Neural progenitor cell (in vitro differentiated cells): Measurements from ENCODE around the gene DIS3L2. TPM values are rescaled to one million over a fixed set of nuclear protein-coding genes. Genes with fewer than 3 reads are reported as not detected.
A peak's percentile ranks its signal among the peaks of the same experiment; 100 is the strongest.

Experiments used
- DNase-seq: peaks from one replicate; pipeline ENCODE4 v3.0.0-alpha.2; 2016; ENCODE audit warnings: low spot score
- H2AFZ ChIP-seq: fragments of 200-600 bp; sonication (generic); replicated peaks from 2 replicates; pipeline ENCODE4 v1.6.1; 2016; ENCODE audit warnings: antibody characterized with exemption
- H3F3A ChIP-seq: fragments of 200-600 bp; sonication (generic); 2 replicates; pipeline ENCODE4 v1.6.1; 2016; ENCODE audit warnings: antibody characterized with exemption, low read depth
- H3K27ac ChIP-seq: fragments of 200-600 bp; sonication (generic); 2 replicates; pipeline ENCODE4 v1.5.1; 2016; ENCODE audit warnings: mild to moderate bottlenecking
- H3K27me3 ChIP-seq: fragments of 200-600 bp; sonication (generic); 2 replicates; pipeline ENCODE4 v1.6.1; 2016; ENCODE audit warnings: mild to moderate bottlenecking, moderate library complexity
- H3K36me3 ChIP-seq: fragments of 200-600 bp; sonication (generic); 2 replicates; pipeline ENCODE4 v1.5.1; 2016
- H3K4me1 ChIP-seq: fragments of 200-600 bp; sonication (generic); 2 replicates; pipeline ENCODE4 v1.6.1; 2016; ENCODE audit warnings: mixed run types
- H3K4me2 ChIP-seq: fragments of 200-600 bp; sonication (generic); 2 replicates; pipeline ENCODE4 v1.6.1; 2016
- H3K4me3 ChIP-seq: fragments of 200-600 bp; sonication (generic); 2 replicates; pipeline ENCODE4 v1.5.1; 2016
- H3K79me2 ChIP-seq: fragments of 200-600 bp; sonication (generic); 2 replicates; pipeline ENCODE4 v1.6.1; 2016; ENCODE audit warnings: low read depth
- H3K9ac ChIP-seq: fragments of 200-600 bp; sonication (generic); 2 replicates; pipeline ENCODE4 v1.6.1; 2016
- H3K9me3 ChIP-seq: fragments of 200-600 bp; sonication (generic); 2 replicates; pipeline ENCODE4 v1.5.1; 2016; ENCODE audit warnings: low read depth
- H4K20me1 ChIP-seq: fragments of 200-600 bp; sonication (generic); 2 replicates; pipeline ENCODE4 v1.6.1; 2016; ENCODE audit warnings: low read depth
- H3K27ac Mint-ChIP-seq: 3 replicates; pipeline ENCODE4 v1.8.0; 2021; ENCODE audit warnings: mixed read lengths
- H3K27me3 Mint-ChIP-seq: 2 replicates; pipeline ENCODE4 v1.8.0; 2022; ENCODE audit warnings: low read depth, mild to moderate bottlenecking, inconsistent platforms, moderate library complexity, mixed read lengths; ENCODE audit not compliant: insufficient read depth
- H3K36me3 Mint-ChIP-seq: 3 replicates; pipeline ENCODE4 v1.8.0; 2021; ENCODE audit warnings: mixed read lengths
- H3K4me1 Mint-ChIP-seq: 3 replicates; pipeline ENCODE4 v1.8.0; 2021; ENCODE audit warnings: mixed read lengths
- H3K4me3 Mint-ChIP-seq: 3 replicates; pipeline ENCODE4 v1.8.0; 2021; ENCODE audit warnings: mild to moderate bottlenecking, moderate library complexity, mixed read lengths
- H3K9me3 Mint-ChIP-seq: 3 replicates; pipeline ENCODE4 v1.8.0; 2020; ENCODE audit warnings: mixed read lengths
- EZH2 ChIP-seq: fragments of 200-600 bp; sonication (generic); IDR thresholded peaks from 2 replicates; pipeline ENCODE4 v1.6.1; 2017; ENCODE audit warnings: antibody characterized with exemption, mild to moderate bottlenecking, moderate library complexity
- EZH2phosphoT487 ChIP-seq: fragments of 200-600 bp; sonication (generic); IDR thresholded peaks from 2 replicates; pipeline ENCODE4 v1.6.1; 2017; ENCODE audit warnings: antibody characterized with exemption
- total RNA-seq: library from RNA; depleted of rRNA; stranded (reverse); fragments of >200 nt; gene quantifications from 2 replicates; pipeline ENCODE4 v1.2.3, GENCODE V29; 2015; ENCODE audit warnings: low replicate concordance
- TF ChIP-seq, protein P1 (sequence below): fragments of 200-600 bp; sonication (generic); IDR thresholded peaks from 2 replicates; pipeline ENCODE4 v1.5.1; 2017; ENCODE audit warnings: antibody characterized with exemption, mild to moderate bottlenecking

The DIS3L2 gene
- total RNA-seq, 1 donor from 2014 or later, result 23.2 TPM

- no peaks in the 10 kb centered on the region for H3K27me3 ChIP-seq
- H3K4me3 Mint-ChIP-seq, result no peak overlapping the region
- H3K36me3 ChIP-seq, result no peaks in the 10 kb centered on the region
- H3K4me2 ChIP-seq, result no peak overlapping the region
- no peaks in the 10 kb centered on the region for H3K9me3 ChIP-seq
- no peaks in the 10 kb centered on the region for H3K9me3 Mint-ChIP-seq
- no peak overlapping the region for H3K4me3 ChIP-seq
- H3K36me3 Mint-ChIP-seq, result peaks cover 5% of the 10 kb centered on the region
- H3K27ac Mint-ChIP-seq, result peak overlapping the region; percentile 52
- TF ChIP-seq, protein P1, sequence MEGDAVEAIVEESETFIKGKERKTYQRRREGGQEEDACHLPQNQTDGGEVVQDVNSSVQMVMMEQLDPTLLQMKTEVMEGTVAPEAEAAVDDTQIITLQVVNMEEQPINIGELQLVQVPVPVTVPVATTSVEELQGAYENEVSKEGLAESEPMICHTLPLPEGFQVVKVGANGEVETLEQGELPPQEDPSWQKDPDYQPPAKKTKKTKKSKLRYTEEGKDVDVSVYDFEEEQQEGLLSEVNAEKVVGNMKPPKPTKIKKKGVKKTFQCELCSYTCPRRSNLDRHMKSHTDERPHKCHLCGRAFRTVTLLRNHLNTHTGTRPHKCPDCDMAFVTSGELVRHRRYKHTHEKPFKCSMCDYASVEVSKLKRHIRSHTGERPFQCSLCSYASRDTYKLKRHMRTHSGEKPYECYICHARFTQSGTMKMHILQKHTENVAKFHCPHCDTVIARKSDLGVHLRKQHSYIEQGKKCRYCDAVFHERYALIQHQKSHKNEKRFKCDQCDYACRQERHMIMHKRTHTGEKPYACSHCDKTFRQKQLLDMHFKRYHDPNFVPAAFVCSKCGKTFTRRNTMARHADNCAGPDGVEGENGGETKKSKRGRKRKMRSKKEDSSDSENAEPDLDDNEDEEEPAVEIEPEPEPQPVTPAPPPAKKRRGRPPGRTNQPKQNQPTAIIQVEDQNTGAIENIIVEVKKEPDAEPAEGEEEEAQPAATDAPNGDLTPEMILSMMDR, result no peak
- TF ChIP-seq EZH2 (no peak), EZH2phosphoT487 (no peak)
- peaks cover 2% of the 10 kb centered on the region for H3K27me3 Mint-ChIP-seq
- no peak overlapping the region for H3K9ac ChIP-seq
- peaks cover 12% of the 10 kb centered on the region for H4K20me1 ChIP-seq
- H3K79me2 ChIP-seq, result no peaks in the 10 kb centered on the region
- H3K4me1 ChIP-seq, result no peaks in the 10 kb centered on the region
- no peak overlapping the region for H2AFZ ChIP-seq
- no peaks in the 10 kb centered on the region for H3F3A ChIP-seq
- no peak overlapping the region for H3K27ac ChIP-seq
- H3K4me1 Mint-ChIP-seq, result peaks cover 17% of the 10 kb centered on the region
- no peak for DNase-seq
Measured at GRCh38 chr2:232120911-232121310, 159.4 kb downstream of the DIS3L2 start.

DNA sequence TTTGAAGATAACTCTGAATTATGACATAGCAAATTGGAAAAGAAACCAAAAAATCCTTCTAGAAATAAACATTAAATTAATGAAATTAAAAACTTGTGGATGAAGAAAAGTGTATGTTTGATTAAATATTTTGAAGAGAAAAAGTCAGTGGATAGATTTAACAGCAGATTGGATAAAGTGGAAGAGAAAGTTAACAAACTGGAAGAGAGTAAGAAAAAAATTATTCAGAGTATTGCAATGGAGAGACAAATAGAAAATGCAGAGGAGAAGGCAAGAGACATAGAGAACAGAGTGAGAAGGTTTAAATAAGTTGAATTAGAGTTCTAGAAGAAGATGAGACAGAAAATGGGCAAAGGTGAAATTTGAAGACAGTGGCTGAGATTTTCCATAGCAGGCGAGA is 162.8 kb downstream of the DIS3L2 start:
- H3K36me3 Mint-ChIP-seq, result peaks cover 3% of the 10 kb centered on the region
- Histone ChIP-seq H4K20me1 (peaks cover 15% of the 10 kb centered on the region), H3K4me1 (no peaks in the 10 kb centered on the region), H3K27me3 (no peaks in the 10 kb centered on the region), H3K4me2 (no peak overlapping the region), H3K9ac (no peak overlapping the region), H3K4me3 (no peak overlapping the region), H2AFZ (no peak overlapping the region), H3K79me2 (no peaks in the 10 kb centered on the region), H3K27ac (no peak overlapping the region), H3K36me3 (no peaks in the 10 kb centered on the region), H3F3A (no peaks in the 10 kb centered on the region), H3K9me3 (no peaks in the 10 kb centered on the region)
- peaks cover 15% of the 10 kb centered on the region for H3K4me1 Mint-ChIP-seq
- H3K27ac Mint-ChIP-seq, result no peak overlapping the region
- no peak for DNase-seq
- H3K9me3 Mint-ChIP-seq, result no peaks in the 10 kb centered on the region
- TF ChIP-seq EZH2phosphoT487 (no peak), EZH2 (no peak)
- TF ChIP-seq, protein P1, result no peak
- H3K4me3 Mint-ChIP-seq, result no peak overlapping the region
- H3K27me3 Mint-ChIP-seq, result peaks cover 2% of the 10 kb centered on the region

DNA sequence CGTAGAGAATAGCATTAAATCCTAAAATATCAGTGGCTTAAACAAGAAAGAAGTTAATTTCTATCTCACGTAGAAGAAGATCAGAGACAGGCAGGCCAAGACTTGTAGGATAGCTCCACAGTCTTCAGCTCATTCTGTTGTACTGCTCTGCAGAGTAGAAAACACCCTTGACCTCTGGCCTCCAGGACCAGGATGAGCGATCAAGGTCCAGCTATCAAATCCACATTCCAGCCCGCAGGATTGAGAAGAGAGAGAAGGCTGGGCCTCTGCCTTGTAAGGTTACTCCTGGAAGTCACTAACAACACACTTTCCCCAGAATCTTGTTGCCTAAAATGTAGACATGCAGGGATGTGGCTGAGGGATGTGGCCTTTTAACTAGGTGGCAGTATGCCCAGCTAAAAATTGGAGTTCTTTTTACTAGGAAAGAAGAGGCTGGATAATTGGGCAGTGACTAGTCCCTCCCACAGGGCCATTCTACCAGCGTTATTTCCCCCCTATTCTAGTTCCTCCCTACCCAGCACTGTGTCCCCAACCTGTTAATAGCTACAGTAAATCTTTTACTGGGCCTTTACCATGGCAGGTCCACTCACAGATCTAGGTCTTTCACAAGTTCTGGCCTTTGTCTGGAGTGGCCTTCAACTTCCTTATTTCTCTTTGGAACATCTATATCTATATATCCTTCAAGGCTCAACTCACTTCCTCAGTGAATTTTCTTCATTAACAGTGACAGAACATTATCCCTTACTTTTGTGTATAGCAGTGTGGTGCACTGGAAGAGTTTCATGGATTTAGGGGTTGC is 165.0 kb downstream of the DIS3L2 start:
- Histone ChIP-seq H3K27me3 (no peaks in the 10 kb centered on the region), H3K4me3 (no peak overlapping the region), H3K79me2 (no peaks in the 10 kb centered on the region), H3F3A (no peaks in the 10 kb centered on the region), H4K20me1 (peaks cover 3% of the 10 kb centered on the region), H3K4me1 (no peaks in the 10 kb centered on the region), H3K4me2 (no peak overlapping the region), H3K9me3 (no peaks in the 10 kb centered on the region), H2AFZ (no peak overlapping the region), H3K36me3 (no peaks in the 10 kb centered on the region), H3K9ac (no peak overlapping the region), H3K27ac (no peak overlapping the region)
- Mint-ChIP-seq H3K36me3 (peaks cover 8% of the 10 kb centered on the region), H3K4me1 (peaks cover 4% of the 10 kb centered on the region), H3K4me3 (no peak overlapping the region), H3K9me3 (no peaks in the 10 kb centered on the region), H3K27me3 (no peaks in the 10 kb centered on the region), H3K27ac (peak overlapping the region; percentile 39)
- DNase-seq, result no peak
- TF ChIP-seq EZH2 (no peak), EZH2phosphoT487 (no peak)
- TF ChIP-seq, protein P1, result no peak
